Small intestine (tissue), 16 donors: ENCODE results near the gene DES. TPM values are rescaled to one million over a fixed set of nuclear protein-coding genes. Genes with fewer than 3 reads are reported as not detected.
A peak's percentile ranks its signal among the peaks of the same experiment; 100 is the strongest.

Source experiments
- DNase-seq, 2 donors: peaks; one replicate each; pipeline versions ENCODE4 v3.0.0 to v3.0.0-alpha.2; 2013
- FAIRE-seq: peaks from 2 replicates; lab custom pipeline; 2012; peaks lifted over from hg19 to GRCh38; lab: Jason Lieb, UNC
- H3K27ac ChIP-seq, 3 donors: one replicate each; pipeline ENCODE4 v1.5.1; 2013; ENCODE audit warnings: low read length in 2 of 3, mild to moderate bottlenecking in 2 of 3, control low read depth in 1 of 3, inconsistent platforms in 1 of 3, low read depth in 1 of 3, moderate library complexity in 1 of 3
- H3K27me3 ChIP-seq, 3 donors: one replicate each; pipeline ENCODE4 v1.6.1; 2013; ENCODE audit warnings: low read length in 3 of 3, inconsistent platforms in 1 of 3; ENCODE audit not compliant: control insufficient read depth in 3 of 3, insufficient read depth in 3 of 3
- H3K36me3 ChIP-seq, 3 donors: one replicate each; pipeline ENCODE4 v1.6.1; 2013; ENCODE audit warnings: low read length in 3 of 3, inconsistent platforms in 1 of 3, low read depth in 1 of 3, mild to moderate bottlenecking in 1 of 3, moderate library complexity in 1 of 3; ENCODE audit not compliant: control insufficient read depth in 3 of 3, insufficient read depth in 2 of 3
- H3K4me1 ChIP-seq, 3 donors: one replicate each; pipeline ENCODE4 v1.6.1; 2013; ENCODE audit warnings: low read length in 2 of 3, inconsistent platforms in 1 of 3, low read depth in 1 of 3, mild to moderate bottlenecking in 1 of 3, moderate library complexity in 1 of 3; ENCODE audit not compliant: control insufficient read depth in 3 of 3, insufficient read depth in 2 of 3
- H3K4me3 ChIP-seq, 3 donors: one replicate each; pipeline ENCODE4 v1.5.1; 2013; ENCODE audit warnings: low read length in 3 of 3, control low read depth in 1 of 3, inconsistent platforms in 1 of 3, low read depth in 1 of 3, mild to moderate bottlenecking in 1 of 3, moderate library complexity in 1 of 3
- H3K9me3 ChIP-seq, 2 donors: one replicate each; pipeline ENCODE4 v1.6.1; 2013; ENCODE audit warnings: low read depth in 1 of 2, low read length in 1 of 2; ENCODE audit not compliant: control insufficient read depth in 2 of 2, insufficient read depth in 1 of 2
- WGBS, 3 donors: extraction: QIAGEN DNeasy Blood & Tissue Kit; methylation state at CpG; one replicate each; pipeline ENCODE4 v1.1.7; 2013; 5-methylcytosine and 5-hydroxymethylcytosine counted together
- long read RNA-seq, 10 donors: transcript quantifications; one replicate each; lab custom pipeline, GENCODE V29; 2026
- polyA plus RNA-seq, 4 donors: library from polyadenylated mRNA; stranded (reverse) in 3 of 4; unstranded in 1 of 4; fragments of 200-250 nt in 3 of 4; fragments of 120-200 nt in 1 of 4; gene quantifications; one replicate each; pipeline versions ENCODE4 v1.2.1 to v1.2.3, GENCODE V29; 2013
- donor health status: healthy with polysubstance abuse.
- donor health status: control.
- donor health status: control.
- donor health status: Bipolar disorder and iron deficiency.
- donor health status: healthy.

DES gene
- 100 to 1,000 TPM in 1 of 4 donors, 10 to 100 TPM in 3; 24.6 to 178 (median 67.4) TPM for polyA plus RNA-seq
- long read RNA-seq, donor 1: 0 reads
- long read RNA-seq, donor 2, transcript DES-201 (9 exons, 2,248 nt): major isoform, 16 of 18 reads
- long read RNA-seq, donor 2, partial matches to known transcripts: 0 of 18 reads
- long read RNA-seq, donor 2, other reads (novel, unspliced or antisense): 0 of 18 reads
- long read RNA-seq, donor 3, transcript DES-201 (9 exons, 2,248 nt): major isoform, 65 of 127 reads
- long read RNA-seq, donor 3, transcript DES-203 (2 exons, 462 nt): minor isoform, 8 of 127 reads
- long read RNA-seq, donor 3, partial matches to known transcripts: 54 of 127 reads
- long read RNA-seq, donor 3, other reads (novel, unspliced or antisense): 0 of 127 reads
- long read RNA-seq, donor 4, transcript DES-201 (9 exons, 2,248 nt): major isoform, 8 of 8 reads
- long read RNA-seq, donor 4, partial matches to known transcripts: 0 of 8 reads
- long read RNA-seq, donor 4, other reads (novel, unspliced or antisense): 0 of 8 reads
- long read RNA-seq, donor 5, transcript DES-201 (9 exons, 2,248 nt): major isoform, 19 of 40 reads
- long read RNA-seq, donor 5, transcript DES-203 (2 exons, 462 nt): minor isoform, 8 of 40 reads
- long read RNA-seq, donor 5, partial matches to known transcripts: 13 of 40 reads
- long read RNA-seq, donor 5, other reads (novel, unspliced or antisense): 0 of 40 reads
- long read RNA-seq, donor 6, transcript DES-203 (2 exons, 462 nt): minor isoform, 9 of 228 reads
- long read RNA-seq, donor 6, transcript DES-201 (9 exons, 2,248 nt): major isoform, 74 of 228 reads
- long read RNA-seq, donor 6, partial matches to known transcripts: 145 of 228 reads
- long read RNA-seq, donor 6, other reads (novel, unspliced or antisense): 0 of 228 reads
- long read RNA-seq, donor 7: 0 reads
- long read RNA-seq, donor 8, transcript DES-203 (2 exons, 462 nt): minor isoform, 6 of 109 reads
- long read RNA-seq, donor 8, transcript DES-201 (9 exons, 2,248 nt): major isoform, 35 of 109 reads
- long read RNA-seq, donor 8, partial matches to known transcripts: 68 of 109 reads
- long read RNA-seq, donor 8, other reads (novel, unspliced or antisense): 0 of 109 reads
- long read RNA-seq, donor 9, transcript DES-201 (9 exons, 2,248 nt): major isoform, 31 of 41 reads
- long read RNA-seq, donor 9, partial matches to known transcripts: 6 of 41 reads
- long read RNA-seq, donor 9, other reads (novel, unspliced or antisense): 0 of 41 reads
- long read RNA-seq, donor 10, transcript DES-203 (2 exons, 462 nt): minor isoform, 31 of 313 reads
- long read RNA-seq, donor 10, transcript DES-201 (9 exons, 2,248 nt): major isoform, 183 of 313 reads
- long read RNA-seq, donor 10, partial matches to known transcripts: 92 of 313 reads
- long read RNA-seq, donor 10, other reads (novel, unspliced or antisense): 5 of 313 reads

DNA sequence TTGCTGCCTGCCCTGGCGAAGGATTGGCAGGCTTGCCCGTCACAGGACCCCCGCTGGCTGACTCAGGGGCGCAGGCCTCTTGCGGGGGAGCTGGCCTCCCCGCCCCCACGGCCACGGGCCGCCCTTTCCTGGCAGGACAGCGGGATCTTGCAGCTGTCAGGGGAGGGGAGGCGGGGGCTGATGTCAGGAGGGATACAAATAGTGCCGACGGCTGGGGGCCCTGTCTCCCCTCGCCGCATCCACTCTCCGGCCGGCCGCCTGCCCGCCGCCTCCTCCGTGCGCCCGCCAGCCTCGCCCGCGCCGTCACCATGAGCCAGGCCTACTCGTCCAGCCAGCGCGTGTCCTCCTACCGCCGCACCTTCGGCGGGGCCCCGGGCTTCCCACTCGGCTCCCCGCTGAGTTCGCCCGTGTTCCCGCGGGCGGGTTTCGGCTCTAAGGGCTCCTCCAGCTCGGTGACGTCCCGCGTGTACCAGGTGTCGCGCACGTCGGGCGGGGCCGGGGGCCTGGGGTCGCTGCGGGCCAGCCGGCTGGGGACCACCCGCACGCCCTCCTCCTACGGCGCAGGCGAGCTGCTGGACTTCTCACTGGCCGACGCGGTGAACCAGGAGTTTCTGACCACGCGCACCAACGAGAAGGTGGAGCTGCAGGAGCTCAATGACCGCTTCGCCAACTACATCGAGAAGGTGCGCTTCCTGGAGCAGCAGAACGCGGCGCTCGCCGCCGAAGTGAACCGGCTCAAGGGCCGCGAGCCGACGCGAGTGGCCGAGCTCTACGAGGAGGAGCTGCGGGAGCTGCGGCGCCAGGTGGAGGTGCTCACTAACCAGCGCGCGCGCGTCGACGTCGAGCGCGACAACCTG, at the start of gene DES:
TSS of gene DES (plus strand) at position 223 of the 857 bp plus-strand sequence. CDS start at position 309, 86 bp downstream.
- peaks cover 0 to 9% (median 0%) of the 10 kb centered on the region in 3 donors for H3K4me1 ChIP-seq
- H3K27me3 ChIP-seq: peaks cover 4 to 56% (median 6%) of the 10 kb centered on the region in 3 donors
- peaks cover 0 to 14% (median 0%) of the 10 kb centered on the region in 3 donors for H3K36me3 ChIP-seq
- DNase-seq (peak in 1 of 2 donors; percentile 54), FAIRE-seq (no peak)
- H3K4me3 ChIP-seq: peak within 1 kb of the TSS in 2 of 3 donors; percentile 16 to 37
- WGBS, 3 donors: 5 to 11% (median 9%) methylated on average over 89 to 98 of the region's 98 CpGs
- peak within 1 kb of the TSS in 2 of 3 donors; percentile 55 to 65 for H3K27ac ChIP-seq
- no peaks in the 10 kb centered on the region for H3K9me3 ChIP-seq

DNA sequence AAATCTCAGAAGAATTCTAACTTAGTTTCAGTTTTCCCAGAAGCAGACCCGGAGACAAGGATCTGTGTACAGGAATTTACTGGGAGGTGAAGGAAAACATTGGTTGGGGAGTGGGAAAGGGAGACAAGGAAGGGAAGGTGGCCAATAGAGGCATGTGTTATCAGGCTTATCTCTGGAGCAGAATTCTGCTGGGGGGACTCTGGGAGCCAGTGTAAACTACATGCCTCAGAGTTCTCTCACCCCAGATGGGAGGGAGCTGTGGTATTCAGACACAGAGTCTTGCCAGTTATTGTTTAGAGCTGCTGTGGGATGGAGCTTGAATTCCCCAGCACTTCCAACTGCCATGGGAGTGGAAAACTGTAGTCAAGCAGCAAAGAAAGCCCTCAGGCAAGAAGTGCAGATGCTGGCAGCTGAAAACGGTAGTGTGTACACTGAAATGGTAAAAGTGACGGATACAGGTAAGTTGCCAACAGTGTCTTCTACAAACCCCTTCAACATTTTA, 49.4 kb upstream of the DES start:
- no peak overlapping the region for H3K4me3 ChIP-seq
- peak overlapping the region in 1 of 3 donors; percentile 33 for H3K27ac ChIP-seq
- H3K27me3 ChIP-seq: no peaks in the 10 kb centered on the region
- H3K4me1 ChIP-seq: no peaks in the 10 kb centered on the region
- H3K36me3 ChIP-seq: peaks cover 0 to 9% (median 1%) of the 10 kb centered on the region in 3 donors
- FAIRE-seq (no peak), DNase-seq (peak in 1 of 2 donors; percentile 24)
- H3K9me3 ChIP-seq: no peaks in the 10 kb centered on the region
- 39 to 50% (median 47%) methylated on average over 3 of the region's 3 CpGs for WGBS, 3 donors

DNA sequence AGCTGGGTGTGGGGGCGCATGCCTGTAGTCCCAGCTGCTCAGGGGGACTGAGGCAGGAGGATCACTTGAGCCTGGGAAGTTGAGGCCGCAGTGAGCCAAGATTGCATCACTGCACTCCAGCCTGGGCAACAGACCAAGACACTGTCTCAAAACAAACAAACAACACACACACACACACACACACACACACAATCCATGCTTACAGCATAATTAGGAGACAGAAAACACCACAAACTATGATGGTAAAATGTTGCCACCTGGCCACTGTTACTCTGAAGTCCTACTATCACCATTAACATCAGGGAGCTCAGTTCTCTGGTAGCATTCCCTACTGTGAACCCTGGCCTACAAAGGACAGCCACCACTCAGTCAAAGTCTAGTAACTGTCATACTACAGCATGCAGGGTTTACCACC, 48.7 kb upstream of the DES start:
- FAIRE-seq (no peak), DNase-seq (peak; percentile 11 to 40)
- Histone ChIP-seq H3K4me1 (no peaks in the 10 kb centered on the region), H3K27me3 (no peaks in the 10 kb centered on the region), H3K9me3 (no peaks in the 10 kb centered on the region), H3K4me3 (no peak overlapping the region), H3K27ac (no peak overlapping the region), H3K36me3 (peaks cover 3 to 14% (median 9%) of the 10 kb centered on the region in 3 donors)
- WGBS, 3 donors: 33 to 38% (median 36%) methylated on average over 2 of the region's 2 CpGs

DNA sequence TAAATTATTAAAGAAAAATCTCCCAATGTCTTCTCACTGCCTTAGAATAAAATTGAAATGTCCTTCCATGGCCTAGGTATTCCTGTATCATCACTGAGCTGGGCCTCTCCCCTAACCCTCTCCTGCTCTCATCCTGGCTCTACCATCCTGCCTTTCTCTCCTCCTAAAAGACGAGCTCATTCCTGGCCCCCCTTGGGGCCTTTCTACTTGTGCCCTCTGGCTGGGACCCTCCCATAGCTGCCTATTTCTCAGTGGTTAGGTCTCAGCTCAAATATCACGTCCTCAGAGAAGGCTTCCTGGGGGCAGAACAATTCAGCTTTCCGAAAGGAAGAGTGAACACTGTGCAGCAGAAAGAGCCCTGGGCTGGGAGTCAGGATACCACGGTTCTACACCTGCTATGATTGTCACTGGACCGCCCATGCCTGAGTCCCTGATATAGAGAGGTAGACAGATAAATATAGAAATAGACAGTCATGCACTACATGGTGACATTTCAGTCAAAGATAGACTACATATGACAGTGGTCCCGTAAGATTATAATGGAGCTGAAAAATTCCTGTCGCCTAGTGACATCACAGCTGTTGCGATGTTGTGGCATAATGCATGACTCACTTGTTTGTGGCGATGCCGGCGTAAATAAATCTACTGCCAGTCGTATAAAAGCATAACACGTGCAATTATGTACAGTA, 39.9 kb upstream of the DES start:
- Histone ChIP-seq H3K9me3 (no peaks in the 10 kb centered on the region), H3K4me3 (no peak overlapping the region), H3K27ac (no peak overlapping the region), H3K27me3 (no peaks in the 10 kb centered on the region), H3K4me1 (no peaks in the 10 kb centered on the region), H3K36me3 (peaks cover 20 to 73% (median 24%) of the 10 kb centered on the region in 3 donors)
- DNase-seq (no peak), FAIRE-seq (no peak)
- WGBS, 3 donors: 93 to 96% (median 95%) methylated on average over 13 of the region's 13 CpGs

DNA sequence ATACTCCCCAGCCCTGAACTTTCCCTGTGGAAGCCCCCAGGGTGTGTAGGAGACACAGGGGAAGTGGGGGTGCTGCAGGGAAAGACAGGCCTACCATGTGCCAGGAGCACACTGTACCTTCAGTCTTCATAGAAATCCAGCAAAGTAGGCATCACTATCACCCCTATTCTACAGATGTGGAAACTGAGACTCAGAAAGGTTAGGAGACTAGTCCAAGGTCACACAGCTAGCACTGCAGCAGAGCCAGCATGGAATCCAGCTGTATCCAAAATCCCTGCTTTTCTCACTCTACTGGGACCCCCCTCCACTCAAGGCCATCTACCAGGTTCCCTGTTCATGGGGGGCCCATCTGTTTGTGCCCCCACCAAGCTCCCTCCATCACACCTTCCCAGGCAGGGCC, 37.3 kb upstream of the DES start:
- DNase-seq (no peak), FAIRE-seq (no peak)
- Histone ChIP-seq H3K36me3 (peaks cover 16 to 76% (median 17%) of the 10 kb centered on the region in 3 donors), H3K27ac (no peak overlapping the region), H3K4me1 (peaks cover 0 to 3% (median 0%) of the 10 kb centered on the region in 3 donors), H3K27me3 (no peaks in the 10 kb centered on the region), H3K9me3 (no peaks in the 10 kb centered on the region), H3K4me3 (no peak overlapping the region)

DNA sequence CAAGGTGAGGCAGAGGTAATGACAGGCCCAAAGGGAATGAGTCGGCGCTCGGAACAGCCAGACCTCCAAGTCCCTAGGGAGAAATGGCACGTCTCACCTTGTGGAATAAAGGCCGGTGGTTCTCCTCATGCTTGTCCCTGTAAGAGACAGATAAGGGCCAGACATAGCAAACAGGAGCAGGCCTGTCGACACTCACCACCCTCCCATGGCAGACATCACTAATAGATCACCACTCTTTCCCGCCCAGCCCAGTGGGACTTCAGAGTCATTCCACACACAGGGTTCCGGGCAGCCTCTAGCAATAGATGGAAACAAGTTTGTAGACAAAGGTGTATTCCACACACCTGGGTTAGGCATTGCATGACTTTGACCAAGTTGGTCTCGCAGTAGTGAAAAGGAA, 36.7 kb upstream of the DES start:
- H3K27me3 ChIP-seq: no peaks in the 10 kb centered on the region
- peaks cover 16 to 77% (median 17%) of the 10 kb centered on the region in 3 donors for H3K36me3 ChIP-seq
- no peaks in the 10 kb centered on the region for H3K9me3 ChIP-seq
- peaks cover 0 to 8% (median 0%) of the 10 kb centered on the region in 3 donors for H3K4me1 ChIP-seq
- no peak for FAIRE-seq
- no peak overlapping the region for H3K27ac ChIP-seq
- 88 to 94% (median 91%) methylated on average over 9 of the region's 9 CpGs for WGBS, 3 donors
- DNase-seq: no peak
- no peak overlapping the region for H3K4me3 ChIP-seq
